ENCODE measurements around the gene HPCA. TPM values are rescaled to one million over a fixed set of nuclear protein-coding genes. Genes with fewer than 3 reads are reported as not detected.

The HPCA gene
- total and polyA plus RNA-seq, 2 of the 4 experiments (the other 2 are of a cell fraction): 0.22 TPM; not detected in 1

DNA sequence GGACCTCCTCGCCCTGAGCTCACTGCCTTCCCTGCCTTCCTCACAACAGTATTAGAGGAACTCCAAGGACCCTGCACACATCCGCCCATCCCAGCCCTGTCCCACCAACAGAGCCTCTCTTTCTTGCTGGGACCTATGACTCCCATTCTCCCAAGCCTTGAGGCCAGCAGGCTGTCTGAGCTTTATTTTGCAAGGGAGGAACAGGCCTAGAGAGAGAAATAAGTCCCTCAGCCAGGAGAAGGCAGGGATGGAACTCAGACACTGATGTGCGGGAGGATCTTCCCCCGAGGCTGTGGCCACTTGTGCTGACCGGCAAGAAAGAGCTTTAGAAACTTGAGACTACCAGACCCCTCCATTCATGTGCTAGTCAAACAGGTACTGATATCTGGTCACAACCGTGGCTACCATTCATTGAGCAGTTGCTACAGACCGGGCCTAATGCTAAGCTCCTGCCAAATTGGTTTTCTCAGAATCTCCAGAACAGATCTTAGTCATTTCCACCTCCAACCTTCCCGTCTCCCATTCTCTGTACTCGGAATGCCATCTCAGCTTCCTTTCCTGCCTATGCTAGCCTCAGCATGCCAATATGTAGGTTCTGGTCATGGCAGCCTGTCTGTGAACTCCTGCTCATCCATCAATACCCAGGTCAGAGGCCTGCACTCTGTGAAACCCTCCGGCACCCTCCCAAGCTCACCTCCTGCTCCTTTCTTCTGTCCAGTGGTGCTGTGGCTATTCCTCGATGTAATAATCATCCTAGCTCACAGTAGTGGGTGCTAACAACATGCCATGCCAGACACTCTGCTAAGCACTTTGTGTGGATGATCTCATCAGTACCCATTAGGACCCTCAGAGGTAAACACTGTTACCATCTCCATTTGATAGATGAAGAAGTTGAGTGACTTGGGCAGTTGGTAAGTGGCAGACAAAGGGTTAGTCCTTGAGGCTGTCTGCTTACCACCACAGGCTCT, 11.1 kb downstream of the HPCA start:
- H3K4ac ChIP-seq (ENCODE audit: low read depth, low read length): no peak overlapping the region
- H3K23ac ChIP-seq (ENCODE audit: low read depth, low read length): no peak overlapping the region
- no peak overlapping the region for H2AFZ ChIP-seq (replicated peaks; ENCODE audit: low read length, poor library complexity)
- no peak overlapping the region for H3K4me3 ChIP-seq (ENCODE audit: insufficient read depth, low read depth, low read length)
- dilution Hi-C loops (cut with HindIII; ENCODE audit: low sequenced_read_pairs, unreplicated experiment) (no loop called here), intact Hi-C loops (cut with micrococcal nuclease) (no loop called here), in situ Hi-C loops (cut with MboI; ENCODE audit: low sequenced_read_pairs) (no loop called here)
- peaks cover 1% of the 10 kb centered on the region; the same call in 1 of the 2 replicates for H3K36me3 ChIP-seq (ENCODE audit: control insufficient read depth, insufficient read depth, low read length)
- H3K4me2 ChIP-seq (ENCODE audit: low read depth, low read length): no peak overlapping the region
- H3K9me3 ChIP-seq (ENCODE audit: control insufficient read depth, insufficient read depth, low read length): peaks cover 2% of the 10 kb centered on the region; the same call in 1 of the 2 replicates
- H2BK120ac ChIP-seq (ENCODE audit: low read depth, low read length): no peak overlapping the region
- no peak for ATAC-seq (ENCODE audit: low read depth)
- H4K91ac ChIP-seq (ENCODE audit: insufficient read depth, low read depth, low read length): no peak overlapping the region
- H3K9ac ChIP-seq (ENCODE audit: low read depth, low read length): no peak overlapping the region
- no peak overlapping the region for H2BK20ac ChIP-seq (ENCODE audit: low read depth, low read length)
- H2BK5ac ChIP-seq (ENCODE audit: low read depth, low read length, poor library complexity, severe bottlenecking): no peak overlapping the region
- H4K20me1 ChIP-seq (ENCODE audit: insufficient read depth, low read length): no peaks in the 10 kb centered on the region
- no peak overlapping the region for H3K18ac ChIP-seq (ENCODE audit: low read depth, low read length)
- no peak overlapping the region for H4K5ac ChIP-seq (ENCODE audit: low read depth, low read length)
- 88% methylated on average over 7 of the region's 11 CpGs; no CpG with 5 or more reads in 1 of the 2 experiments for WGBS, 2 experiments (ENCODE audit: extremely low coverage in 2 of 2, insufficient read length in 1 of 2)
- H3K27ac ChIP-seq (ENCODE audit: insufficient read depth, low read length): no peak overlapping the region
- peaks cover 2% of the 10 kb centered on the region; the same call in 1 of the 2 replicates for H3K4me1 ChIP-seq (ENCODE audit: control insufficient read depth, insufficient read depth, low read length)
- H2AK5ac ChIP-seq (ENCODE audit: low read depth, low read length): no peak overlapping the region
- H2BK15ac ChIP-seq (ENCODE audit: low read depth, low read length): no peak overlapping the region
- H3K27me3 ChIP-seq (ENCODE audit: control insufficient read depth, insufficient read depth, low read length): peaks cover 7% of the 10 kb centered on the region
- DNase-seq: no peak
- TF ChIP-seq RFX5 (IDR thresholded peaks at IDR 0.05; ENCODE audit: low read depth, low read length) (no peak), RCOR1 (IDR thresholded peaks at IDR 0.05; ENCODE audit: insufficient replicate concordance, low read length) (no peak), BHLHE40 (IDR thresholded peaks at IDR 0.05; ENCODE audit: low read depth, low read length) (no peak), MAZ (IDR thresholded peaks at IDR 0.05; ENCODE audit: borderline replicate concordance, low read depth, low read length) (no peak), CHD1 (IDR thresholded peaks at IDR 0.05; ENCODE audit: low read depth, low read length) (no peak), CTCF (conservative IDR thresholded peaks at IDR 0.05; ENCODE audit: low read depth, low read length) (no peak), POLR2A (IDR thresholded peaks at IDR 0.05; ENCODE audit: low read depth, low read length) (no peak), RAD21 (IDR thresholded peaks at IDR 0.05; ENCODE audit: low read length) (no peak), FOS (IDR thresholded peaks at IDR 0.05; ENCODE audit: low read depth, low read length) (no peak), CEBPB (IDR thresholded peaks at IDR 0.05; ENCODE audit: low read depth, low read length) (no peak)
- TF ChIP-seq, protein P1, sequence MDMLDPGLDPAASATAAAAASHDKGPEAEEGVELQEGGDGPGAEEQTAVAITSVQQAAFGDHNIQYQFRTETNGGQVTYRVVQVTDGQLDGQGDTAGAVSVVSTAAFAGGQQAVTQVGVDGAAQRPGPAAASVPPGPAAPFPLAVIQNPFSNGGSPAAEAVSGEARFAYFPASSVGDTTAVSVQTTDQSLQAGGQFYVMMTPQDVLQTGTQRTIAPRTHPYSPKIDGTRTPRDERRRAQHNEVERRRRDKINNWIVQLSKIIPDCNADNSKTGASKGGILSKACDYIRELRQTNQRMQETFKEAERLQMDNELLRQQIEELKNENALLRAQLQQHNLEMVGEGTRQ (IDR thresholded peaks at IDR 0.05; ENCODE audit: low read depth, low read length): no peak
- H3K79me1 ChIP-seq (ENCODE audit: low read depth in 1 of 2, low read length in 2 of 2): peaks cover 0 to 9% of the 10 kb centered on the region in 2 experiments; a peak in 1 of 4 replicates
- no peak overlapping the region for H4K8ac ChIP-seq (ENCODE audit: low read depth in 2 of 2, low read length in 2 of 2)
- POLR2A ChIA-PET (ENCODE audit: unreplicated experiment): interaction anchor here (0.5 kb wide), 1 partner anchor 91 kb away, joined by 3 read pairs; no protein-coding TSS in a partner anchor
- H2AK9ac ChIP-seq (replicated peaks; ENCODE audit: low read depth, low read length, poor library complexity): no peak overlapping the region
- no TSS peak for BruUV-seq (replicated peaks)
- CTCF ChIA-PET: no interaction called here
- H3K14ac ChIP-seq (replicated peaks; ENCODE audit: low read depth, low read length): no peak overlapping the region
- H3K9me1 ChIP-seq (ENCODE audit: insufficient read depth, low read length): peaks cover 6% of the 10 kb centered on the region; the same call in 1 of the 2 replicates
- H3K56ac ChIP-seq (ENCODE audit: extremely low read depth, insufficient read depth, low read length): no peak overlapping the region

All from IMR-90 (cell line).